Measurements from ENCODE around the gene NUP153.

Gene NUP153

DNA sequence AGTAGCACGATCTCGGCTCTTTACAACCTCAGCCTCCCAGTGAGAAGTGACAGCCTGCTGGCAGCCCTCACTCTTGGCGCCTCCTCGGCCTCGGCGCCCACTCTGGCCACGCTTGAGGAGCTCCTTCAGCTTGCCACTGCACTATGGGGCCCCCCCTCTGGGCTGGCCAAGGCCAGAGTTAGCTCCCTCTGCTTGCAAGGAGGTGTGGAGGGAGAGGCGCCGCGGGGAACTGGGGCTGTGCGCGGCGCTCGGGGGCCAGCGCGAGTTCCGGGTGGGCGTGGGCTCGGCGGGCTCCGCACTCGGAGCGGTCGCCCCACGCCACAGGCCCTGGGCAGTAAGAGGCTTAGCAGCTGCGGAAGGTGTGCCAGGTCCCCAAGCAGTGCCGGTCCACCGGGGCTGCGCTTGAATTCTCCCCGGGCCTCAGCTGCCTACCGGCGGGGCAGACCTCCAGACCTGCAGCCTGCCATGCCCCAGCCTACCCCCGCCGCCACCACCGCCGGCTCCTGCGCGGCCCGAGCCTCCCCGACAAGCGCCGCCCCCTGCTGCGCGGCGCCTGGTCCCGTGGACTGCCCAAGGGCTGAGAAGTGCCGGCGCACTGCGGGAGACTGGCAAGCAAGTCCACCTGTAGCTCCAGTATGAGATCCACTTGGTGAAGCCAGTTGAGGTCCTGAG is 22.0 kb upstream of the NUP153 start:
- H3K79me2 ChIP-seq (ENCODE audit: control insufficient read depth, low read length): no peaks in the 10 kb centered on the region
- H3K27ac ChIP-seq (ENCODE audit: low read depth, low read length): no peak overlapping the region
- 0 out of 2 replicates have a peak, but pooled peaks cover 3% of the 10 kb centered on the region for H3K9me3 ChIP-seq (ENCODE audit: control insufficient read depth, insufficient read depth, low read length)
- no peak overlapping the region for H3K4me3 ChIP-seq (ENCODE audit: low read length)
- no peak overlapping the region for H3K4me2 ChIP-seq (ENCODE audit: low read length)
- no peaks in the 10 kb centered on the region for H3K36me3 ChIP-seq (ENCODE audit: control insufficient read depth, low read length)
- H3F3A ChIP-seq (ENCODE audit: control insufficient read depth, insufficient read depth): no peaks in the 10 kb centered on the region
- H3K4me1 ChIP-seq (ENCODE audit: control insufficient read depth, low read length): no peaks in the 10 kb centered on the region
- TF ChIP-seq, protein P1, sequence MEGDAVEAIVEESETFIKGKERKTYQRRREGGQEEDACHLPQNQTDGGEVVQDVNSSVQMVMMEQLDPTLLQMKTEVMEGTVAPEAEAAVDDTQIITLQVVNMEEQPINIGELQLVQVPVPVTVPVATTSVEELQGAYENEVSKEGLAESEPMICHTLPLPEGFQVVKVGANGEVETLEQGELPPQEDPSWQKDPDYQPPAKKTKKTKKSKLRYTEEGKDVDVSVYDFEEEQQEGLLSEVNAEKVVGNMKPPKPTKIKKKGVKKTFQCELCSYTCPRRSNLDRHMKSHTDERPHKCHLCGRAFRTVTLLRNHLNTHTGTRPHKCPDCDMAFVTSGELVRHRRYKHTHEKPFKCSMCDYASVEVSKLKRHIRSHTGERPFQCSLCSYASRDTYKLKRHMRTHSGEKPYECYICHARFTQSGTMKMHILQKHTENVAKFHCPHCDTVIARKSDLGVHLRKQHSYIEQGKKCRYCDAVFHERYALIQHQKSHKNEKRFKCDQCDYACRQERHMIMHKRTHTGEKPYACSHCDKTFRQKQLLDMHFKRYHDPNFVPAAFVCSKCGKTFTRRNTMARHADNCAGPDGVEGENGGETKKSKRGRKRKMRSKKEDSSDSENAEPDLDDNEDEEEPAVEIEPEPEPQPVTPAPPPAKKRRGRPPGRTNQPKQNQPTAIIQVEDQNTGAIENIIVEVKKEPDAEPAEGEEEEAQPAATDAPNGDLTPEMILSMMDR (IDR thresholded peaks at IDR 0.05; ENCODE audit: low read depth, low read length, poor library complexity, severe bottlenecking): no peak
- no peak for TF ChIP-seq EZH2phosphoT487 (IDR thresholded peaks at IDR 0.05; ENCODE audit: borderline replicate concordance, low read length)
- H3K9me2 ChIP-seq (replicated peaks; ENCODE audit: control insufficient read depth, low read length): no peaks in the 10 kb centered on the region
- no peaks in the 10 kb centered on the region for H3K27me3 ChIP-seq (ENCODE audit: control insufficient read depth, low read length)
- H4K20me1 ChIP-seq (ENCODE audit: control insufficient read depth, insufficient read depth, low read depth, low read length): no peaks in the 10 kb centered on the region

DNA sequence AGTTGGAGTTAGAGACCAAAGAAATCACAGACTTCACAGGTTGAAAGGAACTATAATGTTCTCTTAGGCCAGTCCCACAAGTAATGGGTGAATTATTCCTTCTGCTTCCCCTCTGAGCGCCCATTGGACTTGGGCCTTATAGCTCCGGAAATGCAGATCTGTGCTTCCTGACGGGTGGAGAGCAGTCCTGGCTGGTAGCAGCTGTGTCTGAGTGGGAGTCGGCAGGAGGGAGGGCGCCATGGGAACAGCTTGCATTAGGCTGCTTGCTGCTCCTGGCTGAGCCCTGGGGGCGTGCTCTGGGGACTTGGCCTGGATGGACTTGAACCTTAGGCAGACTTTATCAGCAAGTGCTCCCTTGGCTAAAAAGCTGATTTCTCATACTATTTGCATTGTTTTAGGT is 18.4 kb upstream of the NUP153 start:
- Histone ChIP-seq H4K20me1 (ENCODE audit: control insufficient read depth, insufficient read depth, low read depth, low read length) (no peaks in the 10 kb centered on the region), H3K79me2 (ENCODE audit: control insufficient read depth, low read length) (no peaks in the 10 kb centered on the region), H3K27ac (ENCODE audit: low read depth, low read length) (no peak overlapping the region), H3K4me3 (ENCODE audit: low read length) (no peak overlapping the region), H3F3A (ENCODE audit: control insufficient read depth, insufficient read depth) (no peaks in the 10 kb centered on the region), H3K36me3 (ENCODE audit: control insufficient read depth, low read length) (no peaks in the 10 kb centered on the region), H3K4me1 (ENCODE audit: control insufficient read depth, low read length) (no peaks in the 10 kb centered on the region), H3K4me2 (ENCODE audit: low read length) (no peak overlapping the region), H3K27me3 (ENCODE audit: control insufficient read depth, low read length) (no peaks in the 10 kb centered on the region), H3K9me3 (ENCODE audit: control insufficient read depth, insufficient read depth, low read length) (0 out of 2 replicates have a peak, but pooled peaks cover 3% of the 10 kb centered on the region), H3K9me2 (replicated peaks; ENCODE audit: control insufficient read depth, low read length) (no peaks in the 10 kb centered on the region)
- TF ChIP-seq, protein P1 (IDR thresholded peaks at IDR 0.05; ENCODE audit: low read depth, low read length, poor library complexity, severe bottlenecking): no peak
- no peak for TF ChIP-seq EZH2phosphoT487 (IDR thresholded peaks at IDR 0.05; ENCODE audit: borderline replicate concordance, low read length)

DNA sequence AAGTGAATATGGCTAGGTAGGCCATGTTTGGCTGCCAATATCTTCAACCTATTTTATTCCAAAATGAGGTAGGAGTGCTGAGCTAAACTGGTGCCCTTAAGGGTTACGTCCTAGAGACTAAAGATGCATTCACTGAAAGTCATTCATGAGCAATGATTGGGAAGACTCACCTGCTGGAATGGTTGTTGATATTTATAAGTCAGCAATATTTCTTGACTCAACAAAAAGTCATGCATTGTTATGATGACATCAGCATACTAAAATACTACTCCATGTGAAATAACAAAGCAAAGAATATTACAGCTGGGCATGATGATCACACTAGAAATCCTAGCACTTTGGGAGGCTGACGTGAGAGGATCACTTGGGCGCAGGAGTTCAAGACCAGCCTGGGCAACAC is 17.6 kb upstream of the NUP153 start:
- no peaks in the 10 kb centered on the region for H3K4me1 ChIP-seq (ENCODE audit: control insufficient read depth, low read length)
- H4K20me1 ChIP-seq (ENCODE audit: control insufficient read depth, insufficient read depth, low read depth, low read length): no peaks in the 10 kb centered on the region
- H3K36me3 ChIP-seq (ENCODE audit: control insufficient read depth, low read length): no peaks in the 10 kb centered on the region
- no peaks in the 10 kb centered on the region for H3K79me2 ChIP-seq (ENCODE audit: control insufficient read depth, low read length)
- H3K27ac ChIP-seq (ENCODE audit: low read depth, low read length): no peak overlapping the region
- H3F3A ChIP-seq (ENCODE audit: control insufficient read depth, insufficient read depth): no peaks in the 10 kb centered on the region
- H3K9me2 ChIP-seq (replicated peaks; ENCODE audit: control insufficient read depth, low read length): no peaks in the 10 kb centered on the region
- TF ChIP-seq EZH2phosphoT487 (IDR thresholded peaks at IDR 0.05; ENCODE audit: borderline replicate concordance, low read length): no peak
- TF ChIP-seq, protein P1 (IDR thresholded peaks at IDR 0.05; ENCODE audit: low read depth, low read length, poor library complexity, severe bottlenecking): no peak
- H3K9me3 ChIP-seq (ENCODE audit: control insufficient read depth, insufficient read depth, low read length): 0 out of 2 replicates have a peak, but pooled peaks cover 3% of the 10 kb centered on the region
- H3K4me3 ChIP-seq (ENCODE audit: low read length): no peak overlapping the region
- no peak overlapping the region for H3K4me2 ChIP-seq (ENCODE audit: low read length)
- H3K27me3 ChIP-seq (ENCODE audit: control insufficient read depth, low read length): no peaks in the 10 kb centered on the region

All from DOHH2 (cell line).